ENCODE measurements around the gene APLNR. TPM values are rescaled to one million over a fixed set of nuclear protein-coding genes. Genes with fewer than 3 reads are reported as not detected.

APLNR gene
- total RNA-seq, 2 experiments from 2014 or later: not detected

GRCh38 chr11:57239348-57239747 is 2.3 kb upstream of the APLNR start:
- no peak for DNase-seq (ENCODE audit: low spot score)
- Histone ChIP-seq H2AFZ (ENCODE audit: low read length) (no peak overlapping the region), H3K9me2 (ENCODE audit: insufficient read depth, low read length) (no peaks in the 10 kb centered on the region), H3K4me1 (ENCODE audit: insufficient read depth, low read length, poor library complexity, severe bottlenecking) (no peaks in the 10 kb centered on the region), H3K36me3 (ENCODE audit: insufficient read depth, low read length) (no peaks in the 10 kb centered on the region), H3K4me2 (ENCODE audit: low read length) (no peak overlapping the region), H4K20me1 (ENCODE audit: insufficient read depth, low read length) (no peaks in the 10 kb centered on the region), H3K27ac (ENCODE audit: low read depth, low read length, poor library complexity, severe bottlenecking) (no peak overlapping the region), H3K79me2 (ENCODE audit: insufficient read depth, low read depth, low read length) (no peaks in the 10 kb centered on the region), H3K9me3 (ENCODE audit: low read length) (no peaks in the 10 kb centered on the region), H3K4me3 (ENCODE audit: low read depth, low read length, poor library complexity, severe bottlenecking) (no peak overlapping the region)
- ChIA-PET POLR2A (interaction anchor here (0.6 kb wide), 1 partner anchor 28 kb away, joined by 3 read pairs; no protein-coding TSS in a partner anchor), CTCF (ENCODE audit: unreplicated experiment) (no interaction called here)
- TF ChIP-seq EZH2phosphoT487 (IDR thresholded peaks at IDR 0.05; ENCODE audit: borderline replicate concordance, low read depth, low read length): no peak
- no peak for TF ChIP-seq CTCF (conservative IDR thresholded peaks at IDR 0.05; ENCODE audit: low read length)
- no TSS peak for BruUV-seq (replicated peaks)
- intact Hi-C loops (cut with micrococcal nuclease; ENCODE audit: unreplicated experiment): no loop called here

- POLR2A ChIA-PET: no interaction called here
- intact Hi-C loops (cut with micrococcal nuclease; ENCODE audit: unreplicated experiment): no loop called here
- H3K36me3 ChIP-seq (ENCODE audit: insufficient read depth, low read length): no peaks in the 10 kb centered on the region
- H3K4me3 ChIP-seq (ENCODE audit: low read depth, low read length, poor library complexity, severe bottlenecking): no peak overlapping the region
- H3K4me2 ChIP-seq (ENCODE audit: low read length): no peak overlapping the region
- H2AFZ ChIP-seq (ENCODE audit: low read length): no peak overlapping the region
- H3K9me3 ChIP-seq (ENCODE audit: low read length): no peaks in the 10 kb centered on the region
- no peak for DNase-seq (ENCODE audit: low spot score)
- CTCF ChIA-PET (ENCODE audit: unreplicated experiment): no interaction called here
- no peaks in the 10 kb centered on the region for H3K4me1 ChIP-seq (ENCODE audit: insufficient read depth, low read length, poor library complexity, severe bottlenecking)
- TF ChIP-seq CTCF (conservative IDR thresholded peaks at IDR 0.05; ENCODE audit: low read length): no peak
- no peak for TF ChIP-seq EZH2phosphoT487 (IDR thresholded peaks at IDR 0.05; ENCODE audit: borderline replicate concordance, low read depth, low read length)
- no peaks in the 10 kb centered on the region for H4K20me1 ChIP-seq (ENCODE audit: insufficient read depth, low read length)
- H3K27ac ChIP-seq (ENCODE audit: low read depth, low read length, poor library complexity, severe bottlenecking): no peak overlapping the region
- BruUV-seq (replicated peaks): no TSS peak
- H3K9me2 ChIP-seq (ENCODE audit: insufficient read depth, low read length): no peaks in the 10 kb centered on the region
- H3K79me2 ChIP-seq (ENCODE audit: insufficient read depth, low read depth, low read length): no peaks in the 10 kb centered on the region
Measured at GRCh38 chr11:57235761-57236703, 1.0 kb downstream of the APLNR start.

- TF ChIP-seq EZH2phosphoT487 (IDR thresholded peaks at IDR 0.05; ENCODE audit: borderline replicate concordance, low read depth, low read length) (no peak), CTCF (conservative IDR thresholded peaks at IDR 0.05; ENCODE audit: low read length) (no peak)
- no peak overlapping the region for H3K4me3 ChIP-seq (ENCODE audit: low read depth, low read length, poor library complexity, severe bottlenecking)
- H2AFZ ChIP-seq (ENCODE audit: low read length): no peak overlapping the region
- intact Hi-C loops (cut with micrococcal nuclease; ENCODE audit: unreplicated experiment): no loop called here
- no peaks in the 10 kb centered on the region for H3K4me1 ChIP-seq (ENCODE audit: insufficient read depth, low read length, poor library complexity, severe bottlenecking)
- H3K36me3 ChIP-seq (ENCODE audit: insufficient read depth, low read length): no peaks in the 10 kb centered on the region
- no peak overlapping the region for H3K4me2 ChIP-seq (ENCODE audit: low read length)
- H3K79me2 ChIP-seq (ENCODE audit: insufficient read depth, low read depth, low read length): no peaks in the 10 kb centered on the region
- no peak overlapping the region for H3K27ac ChIP-seq (ENCODE audit: low read depth, low read length, poor library complexity, severe bottlenecking)
- POLR2A ChIA-PET: no interaction called here
- no peaks in the 10 kb centered on the region for H3K9me2 ChIP-seq (ENCODE audit: insufficient read depth, low read length)
- H3K9me3 ChIP-seq (ENCODE audit: low read length): no peaks in the 10 kb centered on the region
- no peaks in the 10 kb centered on the region for H4K20me1 ChIP-seq (ENCODE audit: insufficient read depth, low read length)
- CTCF ChIA-PET (ENCODE audit: unreplicated experiment): no interaction called here
- no TSS peak for BruUV-seq (replicated peaks)
- DNase-seq (ENCODE audit: low spot score): no peak
Measured at GRCh38 chr11:57233702-57234101, 3.3 kb downstream of the APLNR start.
